Measurements from ENCODE around the gene ADAM12.
"Not testable (repeated sequence)": the region's sequence is repeated elsewhere in the genome, so short reads cannot be mapped to it uniquely, and the experiment has no call there.

ADAM12 gene

GRCh38 chr10:125980521-125981035 is 407.7 kb downstream of the ADAM12 start:
- DNase-seq (ENCODE audit: low spot score), result no peak

GRCh38 chr10:125979976-125980375 is 408.3 kb downstream of the ADAM12 start:
- DNase-seq (ENCODE audit: low spot score), result no peak

- DNase-seq (ENCODE audit: low spot score), result no peak
Measured at GRCh38 chr10:125976960-125977605, 411.2 kb downstream of the ADAM12 start.

GRCh38 chr10:125970077-125970630 is 418.1 kb downstream of the ADAM12 start:
- not testable (repeated sequence) for DNase-seq (ENCODE audit: low spot score)

GRCh38 chr10:125967533-125967932 is 420.7 kb downstream of the ADAM12 start:
- no peak for DNase-seq (ENCODE audit: low spot score)

- DNase-seq (ENCODE audit: low spot score), result no peak
Measured at GRCh38 chr10:125964558-125964957, 423.7 kb downstream of the ADAM12 start.

Measured in HuH-7.5 (cell line).